ENCODE measurements around the gene NRARP. TPM values are rescaled to one million over a fixed set of nuclear protein-coding genes. Genes with fewer than 3 reads are reported as not detected.

Gene NRARP
- total and polyA plus RNA-seq, 7 donors = 0.73 to 7.5 (median 3.5) TPM

DNA sequence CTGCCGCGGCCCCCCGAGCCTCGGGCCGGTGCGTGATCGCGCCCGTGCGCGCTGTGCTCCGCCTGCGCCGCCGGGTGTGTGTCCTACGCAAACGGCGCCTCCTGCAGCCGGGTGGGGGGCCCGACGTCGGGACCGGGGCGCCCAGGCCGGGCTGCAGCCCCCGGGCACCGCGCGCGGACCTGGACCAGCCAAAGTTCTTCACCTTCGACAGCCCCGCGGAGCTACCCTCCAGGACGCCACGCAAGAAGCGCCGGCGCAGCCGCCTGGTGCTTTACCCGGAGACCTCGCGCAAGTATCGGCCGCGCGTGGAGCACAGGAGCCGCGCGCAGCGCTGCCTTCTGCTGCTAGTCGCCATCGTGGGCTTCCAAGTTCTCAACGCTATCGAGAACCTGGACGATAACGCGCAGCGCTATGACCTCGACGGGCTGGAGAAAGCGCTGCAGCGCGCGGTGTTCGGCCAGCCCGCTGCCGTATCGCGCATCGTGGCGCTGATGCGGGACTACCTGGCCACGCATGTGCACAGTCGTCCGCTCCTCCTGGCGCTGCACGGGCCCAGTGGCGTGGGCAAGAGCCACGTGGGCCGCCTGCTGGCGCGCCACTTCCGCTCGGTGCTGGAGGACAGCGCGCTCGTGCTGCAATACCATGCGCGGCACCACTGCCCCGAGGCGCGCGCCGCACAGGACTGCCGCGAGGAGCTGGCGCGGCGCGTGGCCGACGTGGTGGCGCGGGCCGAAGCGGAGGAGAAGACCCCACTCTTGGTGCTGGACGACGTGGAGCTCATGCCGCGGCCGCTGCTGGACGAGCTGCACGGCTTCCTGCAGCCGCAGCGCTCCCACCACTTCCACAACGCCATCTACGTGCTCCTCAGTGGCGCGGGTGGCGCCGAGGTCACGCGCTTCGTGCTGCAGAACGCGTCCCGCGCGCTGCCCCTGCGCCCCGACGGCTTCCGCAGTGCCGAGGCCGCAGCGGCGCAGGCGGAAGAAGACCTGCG is 23.1 kb downstream of the NRARP start:
- WGBS, 3 donors = 62 to 77% (median 76%) methylated on average over 119 to 139 of the region's 139 CpGs
- Histone ChIP-seq H3K4me3 (peak overlapping the region; percentile 62), H3K36me3 (ENCODE audit: insufficient read depth in 1 of 2, low read depth in 1 of 2) (no peaks in the 10 kb centered on the region), H3K27ac (no peak overlapping the region), H3K4me1 (peaks cover 30% of the 10 kb centered on the region), H3K9me3 (no peaks in the 10 kb centered on the region), H3K27me3 (ENCODE audit: insufficient read depth in 3 of 3, low read length in 2 of 3) (peaks cover 0 to 48% (median 16%) of the 10 kb centered on the region in 3 donors)
- ATAC-seq (no peak), DNase-seq (no peak)
- TF ChIP-seq, protein P1, sequence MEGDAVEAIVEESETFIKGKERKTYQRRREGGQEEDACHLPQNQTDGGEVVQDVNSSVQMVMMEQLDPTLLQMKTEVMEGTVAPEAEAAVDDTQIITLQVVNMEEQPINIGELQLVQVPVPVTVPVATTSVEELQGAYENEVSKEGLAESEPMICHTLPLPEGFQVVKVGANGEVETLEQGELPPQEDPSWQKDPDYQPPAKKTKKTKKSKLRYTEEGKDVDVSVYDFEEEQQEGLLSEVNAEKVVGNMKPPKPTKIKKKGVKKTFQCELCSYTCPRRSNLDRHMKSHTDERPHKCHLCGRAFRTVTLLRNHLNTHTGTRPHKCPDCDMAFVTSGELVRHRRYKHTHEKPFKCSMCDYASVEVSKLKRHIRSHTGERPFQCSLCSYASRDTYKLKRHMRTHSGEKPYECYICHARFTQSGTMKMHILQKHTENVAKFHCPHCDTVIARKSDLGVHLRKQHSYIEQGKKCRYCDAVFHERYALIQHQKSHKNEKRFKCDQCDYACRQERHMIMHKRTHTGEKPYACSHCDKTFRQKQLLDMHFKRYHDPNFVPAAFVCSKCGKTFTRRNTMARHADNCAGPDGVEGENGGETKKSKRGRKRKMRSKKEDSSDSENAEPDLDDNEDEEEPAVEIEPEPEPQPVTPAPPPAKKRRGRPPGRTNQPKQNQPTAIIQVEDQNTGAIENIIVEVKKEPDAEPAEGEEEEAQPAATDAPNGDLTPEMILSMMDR (IDR thresholded peaks at IDR 0.05) = no peak
- intact Hi-C loops (cut with DNase I) = no loop called here

DNA sequence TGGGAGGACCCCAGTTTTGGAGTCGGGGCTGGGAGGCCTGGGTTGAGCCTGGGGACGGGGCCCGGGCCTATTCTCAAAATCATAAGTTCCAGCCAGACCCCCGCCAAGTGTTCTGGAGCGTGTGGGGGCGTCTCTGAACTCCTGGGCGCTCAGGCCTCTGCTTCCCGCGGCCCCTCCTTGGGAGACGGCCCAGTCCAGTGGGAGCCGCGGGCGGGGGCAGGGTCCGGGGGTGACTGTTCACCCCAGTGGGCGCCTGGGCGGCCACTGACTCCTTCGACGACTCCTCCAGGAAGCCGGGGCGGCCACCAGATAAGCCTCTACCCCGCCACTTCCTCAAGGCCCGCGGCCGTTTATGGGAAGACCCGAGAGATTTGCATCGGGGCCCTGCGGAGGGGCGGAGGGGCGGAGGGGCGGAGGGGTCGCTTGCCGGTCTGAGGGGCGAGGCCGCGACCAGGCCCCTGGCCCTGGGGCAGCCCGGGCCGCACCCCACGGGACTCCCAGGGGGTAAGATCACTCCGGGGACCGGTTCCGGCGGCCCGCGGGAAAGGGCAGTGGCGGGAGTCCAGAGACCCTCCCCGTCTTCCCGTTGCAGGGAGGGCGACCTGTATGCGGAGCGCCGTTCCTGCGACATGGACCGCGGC is 23.9 kb downstream of the NRARP start:
- intact Hi-C loops (cut with DNase I) = no loop called here
- DNase-seq = peak in 1 of 2 donors; percentile 37
- ATAC-seq = peak in 1 of 4 donors; percentile 19
- H3K27me3 ChIP-seq (ENCODE audit: insufficient read depth in 3 of 3, low read length in 2 of 3) = peaks cover 0 to 48% (median 18%) of the 10 kb centered on the region in 3 donors
- TF ChIP-seq, protein P1 (IDR thresholded peaks at IDR 0.05) = no peak
- no peaks in the 10 kb centered on the region for H3K9me3 ChIP-seq
- H3K27ac ChIP-seq = peak overlapping the region; percentile 75
- 12 to 33% (median 16%) methylated on average over 25 to 54 of the region's 54 CpGs for WGBS, 3 donors
- H3K4me3 ChIP-seq = peak overlapping the region; percentile 62
- H3K36me3 ChIP-seq (ENCODE audit: insufficient read depth in 1 of 2, low read depth in 1 of 2) = peaks cover 0 to 3% of the 10 kb centered on the region in 2 donors
- H3K4me1 ChIP-seq = peaks cover 30% of the 10 kb centered on the region

GRCh38 chr9:137277329-137278041 is 24.6 kb downstream of the NRARP start, which contains the start of gene TOR4A:
Gene TOR4A (plus strand): TSS chr9:137277726. CDS start chr9:137278690, 964 bp downstream.
- intact Hi-C loops (cut with DNase I) = no loop called here

More at GRCh38 chr9:137277329-137278041, 24.6 kb downstream of the NRARP start, which contains the start of gene TOR4A:
- peak within 1 kb of the TSS; percentile 62 for H3K4me3 ChIP-seq
- H3K27ac ChIP-seq = peak within 1 kb of the TSS; percentile 75
- no peaks in the 10 kb centered on the region for H3K9me3 ChIP-seq
- WGBS, 3 donors = 27 to 37% (median 35%) methylated on average over 19 to 25 of the region's 25 CpGs
- peaks cover 0 to 10% of the 10 kb centered on the region in 2 donors for H3K36me3 ChIP-seq (ENCODE audit: insufficient read depth in 1 of 2, low read depth in 1 of 2)
- DNase-seq = peak; percentile 81 to 84
- TF ChIP-seq, protein P1 (IDR thresholded peaks at IDR 0.05) = no peak
- peaks cover 0 to 48% (median 18%) of the 10 kb centered on the region in 3 donors for H3K27me3 ChIP-seq (ENCODE audit: insufficient read depth in 3 of 3, low read length in 2 of 3)
- ATAC-seq = peak; percentile 31 to 67 (median 48)
- H3K4me1 ChIP-seq = peaks cover 30% of the 10 kb centered on the region
